ENCODE results near the gene HTRA3.

The HTRA3 gene

GRCh38 chr4:8289151-8289750 is 19.7 kb downstream of the HTRA3 start:
- no peak for DNase-seq (ENCODE audit: extremely low read depth, low read depth)
- no peak for TF ChIP-seq CTCF (IDR thresholded peaks at IDR 0.05; ENCODE audit: low read depth, low read length, missing control alignments)
- no peak overlapping the region for H3K4me3 ChIP-seq (replicated peaks; ENCODE audit: low read depth, low read length)

- TF ChIP-seq CTCF (IDR thresholded peaks at IDR 0.05; ENCODE audit: low read depth, low read length, missing control alignments) = no peak
- H3K4me3 ChIP-seq (replicated peaks; ENCODE audit: low read depth, low read length) = no peak overlapping the region
- DNase-seq (ENCODE audit: extremely low read depth, low read depth) = no peak
Observed at GRCh38 chr4:8289956-8290700, 20.6 kb downstream of the HTRA3 start.

- H3K4me3 ChIP-seq (replicated peaks; ENCODE audit: low read depth, low read length) = no peak overlapping the region
- DNase-seq (ENCODE audit: extremely low read depth, low read depth) = no peak
- TF ChIP-seq CTCF (IDR thresholded peaks at IDR 0.05; ENCODE audit: low read depth, low read length, missing control alignments) = no peak
Observed at GRCh38 chr4:8290701-8290970, 21.1 kb downstream of the HTRA3 start.

GRCh38 chr4:8291036-8291682 is 21.6 kb downstream of the HTRA3 start:
- H3K4me3 ChIP-seq (replicated peaks; ENCODE audit: low read depth, low read length) = no peak overlapping the region
- DNase-seq (ENCODE audit: extremely low read depth, low read depth) = no peak
- TF ChIP-seq CTCF (IDR thresholded peaks at IDR 0.05; ENCODE audit: low read depth, low read length, missing control alignments) = no peak

- TF ChIP-seq CTCF (IDR thresholded peaks at IDR 0.05; ENCODE audit: low read depth, low read length, missing control alignments) = no peak
- H3K4me3 ChIP-seq (replicated peaks; ENCODE audit: low read depth, low read length) = no peak overlapping the region
- DNase-seq (ENCODE audit: extremely low read depth, low read depth) = no peak
Observed at GRCh38 chr4:8291701-8292477, 22.3 kb downstream of the HTRA3 start.

GRCh38 chr4:8292478-8293107 is 23.0 kb downstream of the HTRA3 start:
- TF ChIP-seq CTCF (IDR thresholded peaks at IDR 0.05; ENCODE audit: low read depth, low read length, missing control alignments) = no peak
- no peak for DNase-seq (ENCODE audit: extremely low read depth, low read depth)
- H3K4me3 ChIP-seq (replicated peaks; ENCODE audit: low read depth, low read length) = no peak overlapping the region

All from HFF-Myc (cell line).